ENCODE data around the gene CPED1. TPM values are rescaled to one million over a fixed set of nuclear protein-coding genes. Genes with fewer than 3 reads are reported as not detected.
"Not testable (repeated sequence)": the region's sequence is repeated elsewhere in the genome, so short reads cannot be mapped to it uniquely, and the experiment has no call there.

Gene CPED1
- polyA plus RNA-seq, 1 experiment = 52.0 TPM

DNA sequence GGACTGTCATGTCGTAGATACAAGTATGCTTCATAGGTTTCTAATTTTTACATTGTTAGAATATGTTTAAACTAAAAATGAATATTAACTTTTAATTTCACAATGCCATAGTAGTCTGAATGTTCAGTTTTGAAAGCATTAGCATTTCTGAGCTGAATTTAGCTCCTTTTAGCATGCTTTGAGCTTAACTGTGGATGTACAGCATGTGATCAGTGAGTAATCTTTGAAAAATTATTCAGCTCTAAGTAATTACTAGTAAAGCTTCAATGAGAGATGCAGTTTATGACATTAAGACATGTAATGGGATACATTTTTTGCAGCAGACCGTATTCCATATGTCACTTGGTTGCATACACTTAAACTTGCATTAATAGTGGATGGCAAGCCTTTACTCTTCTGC, 226.1 kb downstream of the CPED1 start:
- Histone ChIP-seq H3K27ac (ENCODE audit: low read depth, low read length) (no peak overlapping the region), H3K9me3 (ENCODE audit: control insufficient read depth, insufficient read depth, low read length) (no peaks in the 10 kb centered on the region), H3K4me3 (ENCODE audit: low read depth, low read length) (no peak overlapping the region), H3K27me3 (ENCODE audit: control insufficient read depth, insufficient read depth, low read length) (no peaks in the 10 kb centered on the region)
- DNase-seq (ENCODE audit: low read depth, low spot score) = no peak
- TF ChIP-seq, protein P1, sequence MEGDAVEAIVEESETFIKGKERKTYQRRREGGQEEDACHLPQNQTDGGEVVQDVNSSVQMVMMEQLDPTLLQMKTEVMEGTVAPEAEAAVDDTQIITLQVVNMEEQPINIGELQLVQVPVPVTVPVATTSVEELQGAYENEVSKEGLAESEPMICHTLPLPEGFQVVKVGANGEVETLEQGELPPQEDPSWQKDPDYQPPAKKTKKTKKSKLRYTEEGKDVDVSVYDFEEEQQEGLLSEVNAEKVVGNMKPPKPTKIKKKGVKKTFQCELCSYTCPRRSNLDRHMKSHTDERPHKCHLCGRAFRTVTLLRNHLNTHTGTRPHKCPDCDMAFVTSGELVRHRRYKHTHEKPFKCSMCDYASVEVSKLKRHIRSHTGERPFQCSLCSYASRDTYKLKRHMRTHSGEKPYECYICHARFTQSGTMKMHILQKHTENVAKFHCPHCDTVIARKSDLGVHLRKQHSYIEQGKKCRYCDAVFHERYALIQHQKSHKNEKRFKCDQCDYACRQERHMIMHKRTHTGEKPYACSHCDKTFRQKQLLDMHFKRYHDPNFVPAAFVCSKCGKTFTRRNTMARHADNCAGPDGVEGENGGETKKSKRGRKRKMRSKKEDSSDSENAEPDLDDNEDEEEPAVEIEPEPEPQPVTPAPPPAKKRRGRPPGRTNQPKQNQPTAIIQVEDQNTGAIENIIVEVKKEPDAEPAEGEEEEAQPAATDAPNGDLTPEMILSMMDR (IDR thresholded peaks at IDR 0.05; ENCODE audit: low read depth, low read length) = no peak
- POLR2A ChIA-PET = no interaction called here
- CTCF ChIA-PET = interaction anchor here (1.0 kb wide), 1 partner anchor 75 kb away, joined by 3 read pairs; no protein-coding TSS in a partner anchor

DNA sequence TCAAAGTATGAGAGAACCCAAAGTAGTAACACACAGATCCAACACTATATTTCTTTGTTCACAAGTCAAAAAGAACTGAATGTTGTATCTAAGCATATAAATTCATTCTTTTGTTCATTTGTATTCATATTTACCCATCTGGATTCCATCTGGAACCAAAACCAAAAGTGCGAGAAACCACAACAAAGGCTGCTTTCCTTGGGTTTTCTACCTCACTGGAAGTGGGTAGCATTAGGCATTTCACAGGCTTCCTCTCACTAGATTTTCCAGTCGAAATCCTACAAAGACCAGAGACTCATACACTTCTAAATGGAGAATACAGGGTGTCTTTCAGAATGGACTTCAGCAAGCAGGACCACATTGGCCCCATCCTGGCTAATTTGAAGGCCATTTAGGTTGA, 230.5 kb downstream of the CPED1 start:
- no peak overlapping the region for H3K27ac ChIP-seq (ENCODE audit: low read depth, low read length)
- ChIA-PET CTCF (no interaction called here), POLR2A (no interaction called here)
- no peak overlapping the region for H3K4me3 ChIP-seq (ENCODE audit: low read depth, low read length)
- no peaks in the 10 kb centered on the region for H3K9me3 ChIP-seq (ENCODE audit: control insufficient read depth, insufficient read depth, low read length)
- no peaks in the 10 kb centered on the region for H3K27me3 ChIP-seq (ENCODE audit: control insufficient read depth, insufficient read depth, low read length)
- DNase-seq (ENCODE audit: low read depth, low spot score) = no peak
- TF ChIP-seq, protein P1 (IDR thresholded peaks at IDR 0.05; ENCODE audit: low read depth, low read length) = no peak

DNA sequence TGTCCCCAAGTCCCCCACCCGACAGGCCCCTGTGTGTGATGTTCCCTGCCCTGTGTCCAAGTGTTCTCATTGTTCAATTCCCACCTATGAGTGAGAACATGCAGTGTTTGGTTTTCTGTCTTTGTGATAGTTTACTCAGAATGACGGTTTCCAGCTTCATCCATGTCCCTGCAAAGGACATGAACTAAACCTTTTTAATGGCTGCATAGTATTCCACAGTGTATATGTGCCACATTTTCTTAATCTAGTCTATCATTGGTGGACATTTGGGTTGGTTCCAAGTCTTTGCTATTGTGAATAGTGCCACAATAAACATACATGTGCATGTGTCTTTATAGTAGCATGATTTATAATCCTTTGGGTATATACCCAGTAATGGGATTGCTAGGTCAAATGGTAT, 232.6 kb downstream of the CPED1 start:
- H3K27me3 ChIP-seq (ENCODE audit: control insufficient read depth, insufficient read depth, low read length); H3K27ac ChIP-seq (ENCODE audit: low read depth, low read length); H3K9me3 ChIP-seq (ENCODE audit: control insufficient read depth, insufficient read depth, low read length); POLR2A ChIA-PET; H3K4me3 ChIP-seq (ENCODE audit: low read depth, low read length); DNase-seq (ENCODE audit: low read depth, low spot score); CTCF ChIA-PET: not testable (repeated sequence)

DNA sequence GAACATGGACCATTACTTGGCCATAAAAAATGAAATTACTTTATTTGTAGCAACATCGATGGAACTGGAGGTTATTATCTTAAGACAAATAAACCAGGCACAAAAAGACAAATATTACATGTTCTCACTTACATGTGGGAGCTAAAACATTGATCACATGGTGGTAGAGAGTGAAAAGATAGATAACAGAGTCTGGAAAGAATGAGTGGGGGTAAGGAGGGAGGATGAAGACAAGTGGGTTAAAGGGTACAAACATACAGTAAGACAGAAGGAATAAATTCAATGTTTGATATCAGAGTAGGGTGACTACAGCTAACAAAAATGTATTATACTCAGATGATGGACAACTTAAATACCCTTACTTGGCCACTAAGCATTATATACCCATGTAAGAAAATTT, 240.3 kb downstream of the CPED1 start:
- Histone ChIP-seq H3K9me3 (ENCODE audit: control insufficient read depth, insufficient read depth, low read length) (no peaks in the 10 kb centered on the region), H3K27me3 (ENCODE audit: control insufficient read depth, insufficient read depth, low read length) (no peaks in the 10 kb centered on the region), H3K27ac (ENCODE audit: low read depth, low read length) (no peak overlapping the region), H3K4me3 (ENCODE audit: low read depth, low read length) (no peak overlapping the region)
- TF ChIP-seq, protein P1 (IDR thresholded peaks at IDR 0.05; ENCODE audit: low read depth, low read length) = no peak
- POLR2A ChIA-PET = no interaction called here
- no peak for DNase-seq (ENCODE audit: low read depth, low spot score)
- CTCF ChIA-PET = no interaction called here

DNA sequence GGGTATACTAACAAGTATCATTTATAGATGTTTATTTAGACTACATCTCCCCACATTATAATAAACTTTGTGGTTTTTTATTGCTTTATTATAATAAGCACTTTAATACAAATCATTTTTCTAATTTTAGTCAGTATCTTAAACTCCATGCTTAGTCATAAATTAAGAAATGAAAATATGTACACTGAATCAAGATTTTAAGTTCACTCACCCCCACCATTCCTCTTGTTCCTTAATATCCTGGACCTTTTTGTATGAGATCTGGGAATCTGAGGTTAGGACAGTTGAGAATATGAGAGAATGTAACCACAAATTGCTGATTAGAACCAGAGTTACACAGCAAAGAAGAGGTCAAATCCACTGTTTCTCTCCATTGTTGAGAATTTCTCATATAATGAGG, 246.7 kb downstream of the CPED1 start:
- no peak for DNase-seq (ENCODE audit: low read depth, low spot score)
- Histone ChIP-seq H3K27me3 (ENCODE audit: control insufficient read depth, insufficient read depth, low read length) (no peaks in the 10 kb centered on the region), H3K4me3 (ENCODE audit: low read depth, low read length) (no peak overlapping the region), H3K9me3 (ENCODE audit: control insufficient read depth, insufficient read depth, low read length) (no peaks in the 10 kb centered on the region), H3K27ac (ENCODE audit: low read depth, low read length) (no peak overlapping the region)
- TF ChIP-seq, protein P1 (IDR thresholded peaks at IDR 0.05; ENCODE audit: low read depth, low read length) = no peak
- CTCF ChIA-PET = interaction anchor here (0.6 kb wide), 1 partner anchor 11 kb away, joined by 3 read pairs; no protein-coding TSS in a partner anchor
- POLR2A ChIA-PET = no interaction called here

DNA sequence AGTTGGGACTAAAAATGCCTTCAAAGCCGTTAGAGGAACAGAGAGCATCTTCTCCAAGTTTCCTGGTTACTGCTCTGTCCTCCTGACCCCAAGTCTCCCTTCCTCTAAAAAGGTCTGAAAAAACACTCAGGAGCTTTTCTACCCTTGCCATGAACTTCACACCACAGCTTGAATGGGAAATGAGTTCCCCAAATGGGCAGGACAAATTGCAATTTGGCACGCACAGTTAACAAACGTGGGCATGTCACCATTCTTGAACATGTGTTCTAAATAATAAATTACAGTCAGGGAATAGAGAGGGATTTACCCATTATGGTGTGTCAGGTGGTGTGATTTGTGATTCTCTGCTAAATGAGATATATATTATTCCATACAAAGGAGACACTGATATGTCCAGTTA, 249.1 kb downstream of the CPED1 start:
- no peaks in the 10 kb centered on the region for H3K27me3 ChIP-seq (ENCODE audit: control insufficient read depth, insufficient read depth, low read length)
- CTCF ChIA-PET = no interaction called here

More for the DNA sequence above, 249.1 kb downstream of the CPED1 start:
- POLR2A ChIA-PET = no interaction called here
- DNase-seq (ENCODE audit: low read depth, low spot score) = no peak
- TF ChIP-seq, protein P1 (IDR thresholded peaks at IDR 0.05; ENCODE audit: low read depth, low read length) = no peak
- no peak overlapping the region for H3K4me3 ChIP-seq (ENCODE audit: low read depth, low read length)
- H3K27ac ChIP-seq (ENCODE audit: low read depth, low read length) = no peak overlapping the region
- H3K9me3 ChIP-seq (ENCODE audit: control insufficient read depth, insufficient read depth, low read length) = no peaks in the 10 kb centered on the region

All from AG04450 (cell line).